ENCODE data around the gene SLC6A20.

The SLC6A20 gene

GRCh38 chr3:45746777-45747622, 49.3 kb downstream of the SLC6A20 start:
- Mint-ChIP-seq H3K27ac (no peak overlapping the region), H3K4me1 (ENCODE audit: low read depth) (peaks cover 2% of the 10 kb centered on the region), H3K27me3 (no peaks in the 10 kb centered on the region), H3K36me3 (peaks cover 8% of the 10 kb centered on the region), H3K4me3 (no peak overlapping the region), H3K9me3 (ENCODE audit: low read depth) (no peaks in the 10 kb centered on the region)

GRCh38 chr3:45746165-45746776, 50.1 kb downstream of the SLC6A20 start:
- Mint-ChIP-seq H3K27ac (no peak overlapping the region), H3K36me3 (peaks cover 11% of the 10 kb centered on the region), H3K27me3 (no peaks in the 10 kb centered on the region), H3K9me3 (ENCODE audit: low read depth) (no peaks in the 10 kb centered on the region), H3K4me1 (ENCODE audit: low read depth) (peaks cover 10% of the 10 kb centered on the region), H3K4me3 (no peak overlapping the region)

DNA sequence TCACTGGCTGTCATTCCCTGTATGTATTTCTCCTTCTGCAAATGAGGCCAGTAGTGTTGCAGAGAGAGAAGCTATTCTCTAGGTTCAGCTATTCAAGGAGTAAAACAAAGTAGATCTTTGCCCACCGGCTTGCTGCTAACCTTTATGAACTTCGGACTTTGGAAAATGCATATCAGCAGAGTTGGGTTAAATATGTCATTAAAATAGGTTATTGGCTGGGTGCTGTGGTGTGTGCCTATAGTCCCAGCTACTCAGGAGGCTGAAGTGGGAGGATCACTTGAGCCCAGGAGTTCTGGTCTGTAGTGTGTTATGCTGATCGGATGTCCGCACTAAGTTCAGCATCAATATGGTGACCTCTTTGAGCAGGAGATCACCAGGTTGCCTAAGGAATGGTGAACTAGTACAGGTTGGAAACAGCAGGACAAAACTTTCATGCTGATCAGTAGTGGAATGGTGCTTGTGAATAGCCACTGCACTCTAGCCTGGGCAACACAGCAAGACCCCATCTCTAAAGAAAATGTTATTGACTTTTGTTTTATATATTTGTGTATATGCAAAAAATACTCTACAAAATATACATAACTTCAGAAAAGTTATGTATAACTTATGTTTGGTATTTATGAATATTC, 53.8 kb downstream of the SLC6A20 start:
- no peaks in the 10 kb centered on the region for H3K27me3 Mint-ChIP-seq
- H3K36me3 Mint-ChIP-seq: peaks cover 26% of the 10 kb centered on the region
- peak overlapping the region; percentile 12 for H3K27ac Mint-ChIP-seq
- H3K9me3 Mint-ChIP-seq (ENCODE audit: low read depth): no peaks in the 10 kb centered on the region
- H3K4me3 Mint-ChIP-seq: no peak overlapping the region
- peaks cover 29% of the 10 kb centered on the region for H3K4me1 Mint-ChIP-seq (ENCODE audit: low read depth)

- peaks cover 26% of the 10 kb centered on the region for H3K36me3 Mint-ChIP-seq
- peaks cover 29% of the 10 kb centered on the region for H3K4me1 Mint-ChIP-seq (ENCODE audit: low read depth)
- no peak overlapping the region for H3K4me3 Mint-ChIP-seq
- H3K27me3 Mint-ChIP-seq: no peaks in the 10 kb centered on the region
- H3K27ac Mint-ChIP-seq: peak overlapping the region; percentile 79
- H3K9me3 Mint-ChIP-seq (ENCODE audit: low read depth): no peaks in the 10 kb centered on the region
Observed at GRCh38 chr3:45741742-45742460, 54.4 kb downstream of the SLC6A20 start.

DNA sequence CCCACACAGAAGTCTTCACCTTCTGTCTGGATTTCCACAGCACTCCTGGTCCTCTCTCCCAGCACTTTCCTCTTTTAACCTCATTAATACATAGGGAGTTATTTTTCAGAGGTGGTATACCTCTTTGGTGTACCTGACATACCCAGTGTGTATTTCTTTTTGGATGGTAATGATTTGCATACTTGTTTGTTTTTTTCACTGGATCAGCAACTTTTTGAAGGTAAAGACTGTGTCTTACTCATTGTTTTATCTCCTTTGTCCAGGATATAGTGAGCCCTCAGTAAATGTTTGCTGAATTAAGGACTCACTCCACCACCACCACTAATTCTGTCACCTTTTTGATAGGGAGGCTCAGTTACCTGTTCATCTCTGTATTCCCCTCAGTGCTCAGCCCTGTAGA, 55.1 kb downstream of the SLC6A20 start:
- Mint-ChIP-seq H3K27ac (peak overlapping the region; percentile 79), H3K36me3 (peaks cover 26% of the 10 kb centered on the region), H3K9me3 (ENCODE audit: low read depth) (no peaks in the 10 kb centered on the region), H3K4me3 (no peak overlapping the region), H3K4me1 (ENCODE audit: low read depth) (peaks cover 31% of the 10 kb centered on the region), H3K27me3 (no peaks in the 10 kb centered on the region)

GRCh38 chr3:45739991-45740390, 56.3 kb downstream of the SLC6A20 start:
- no peaks in the 10 kb centered on the region for H3K9me3 Mint-ChIP-seq (ENCODE audit: low read depth)
- no peak overlapping the region for H3K4me3 Mint-ChIP-seq
- H3K27ac Mint-ChIP-seq: peak overlapping the region; percentile 36
- peaks cover 27% of the 10 kb centered on the region for H3K36me3 Mint-ChIP-seq
- no peaks in the 10 kb centered on the region for H3K27me3 Mint-ChIP-seq
- peaks cover 31% of the 10 kb centered on the region for H3K4me1 Mint-ChIP-seq (ENCODE audit: low read depth)

DNA sequence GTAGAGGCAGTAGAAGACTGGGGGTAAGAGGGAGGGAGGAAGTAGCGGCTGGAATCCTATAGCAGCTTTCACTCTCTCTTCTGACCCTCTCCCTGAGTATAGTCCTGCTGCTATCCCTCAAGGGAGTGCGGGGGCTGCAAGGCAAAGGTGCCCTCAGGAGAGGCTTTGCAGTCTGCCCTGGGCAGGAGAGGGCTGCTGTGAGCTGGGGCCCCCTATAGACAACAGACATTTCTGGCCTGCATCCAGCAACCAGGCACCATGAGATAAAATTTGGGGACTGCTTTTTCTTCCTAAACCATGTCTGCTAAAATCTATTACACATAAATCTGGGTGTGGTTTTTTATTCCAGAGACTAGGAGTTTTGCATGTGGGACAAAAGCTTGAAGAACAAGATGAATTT, 59.1 kb downstream of the SLC6A20 start:
- H3K36me3 Mint-ChIP-seq: peaks cover 28% of the 10 kb centered on the region
- H3K9me3 Mint-ChIP-seq (ENCODE audit: low read depth): no peaks in the 10 kb centered on the region
- H3K4me3 Mint-ChIP-seq: no peak overlapping the region
- peak overlapping the region; percentile 7 for H3K27ac Mint-ChIP-seq
- peaks cover 30% of the 10 kb centered on the region for H3K4me1 Mint-ChIP-seq (ENCODE audit: low read depth)
- no peaks in the 10 kb centered on the region for H3K27me3 Mint-ChIP-seq

GRCh38 chr3:45736707-45737106, 59.6 kb downstream of the SLC6A20 start:
- H3K4me1 Mint-ChIP-seq (ENCODE audit: low read depth): peaks cover 25% of the 10 kb centered on the region
- peaks cover 25% of the 10 kb centered on the region for H3K36me3 Mint-ChIP-seq
- peak overlapping the region; percentile 7 for H3K27ac Mint-ChIP-seq
- H3K4me3 Mint-ChIP-seq: no peak overlapping the region
- no peaks in the 10 kb centered on the region for H3K9me3 Mint-ChIP-seq (ENCODE audit: low read depth)
- H3K27me3 Mint-ChIP-seq: no peaks in the 10 kb centered on the region

DNA sequence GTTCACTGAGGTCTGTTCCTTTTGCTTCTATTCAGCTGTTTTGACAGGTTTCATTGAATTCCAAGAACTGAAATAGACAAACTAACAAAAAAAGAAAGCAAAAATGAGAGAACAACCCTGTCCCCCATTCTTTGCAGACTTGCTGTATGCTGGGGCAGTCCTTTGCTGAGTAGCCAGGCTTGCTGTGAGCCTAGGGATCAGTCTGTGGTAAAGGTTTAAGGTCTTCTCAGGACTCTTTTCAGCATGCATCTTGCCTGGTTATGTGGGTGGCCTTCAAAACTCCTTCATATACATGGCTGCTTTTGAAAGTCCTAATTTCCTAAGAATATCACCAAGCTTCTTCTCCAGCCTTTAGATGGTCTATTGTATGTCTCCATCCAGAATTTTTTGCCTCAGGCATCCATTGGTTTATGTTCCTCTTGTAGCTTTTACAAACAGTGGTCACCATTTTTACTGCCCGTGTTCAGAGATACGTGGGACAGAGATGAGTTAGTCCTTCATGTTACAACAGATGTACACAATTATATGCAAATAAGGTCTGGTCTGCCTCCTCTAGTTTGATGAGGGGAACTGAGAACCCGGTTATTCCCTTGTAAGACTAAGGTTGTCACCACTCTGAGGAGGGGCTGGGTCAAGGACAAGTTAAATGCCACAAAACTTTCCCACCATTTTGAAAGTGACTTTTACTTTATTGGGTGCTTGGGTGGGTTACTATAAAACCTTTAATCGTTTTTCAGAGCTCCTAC, 65.8 kb downstream of the SLC6A20 start:
- Mint-ChIP-seq H3K27ac (no peak overlapping the region), H3K9me3 (ENCODE audit: low read depth) (no peaks in the 10 kb centered on the region), H3K4me3 (no peak overlapping the region), H3K4me1 (ENCODE audit: low read depth) (peaks cover 9% of the 10 kb centered on the region), H3K27me3 (no peaks in the 10 kb centered on the region), H3K36me3 (peaks cover 12% of the 10 kb centered on the region)

DNA sequence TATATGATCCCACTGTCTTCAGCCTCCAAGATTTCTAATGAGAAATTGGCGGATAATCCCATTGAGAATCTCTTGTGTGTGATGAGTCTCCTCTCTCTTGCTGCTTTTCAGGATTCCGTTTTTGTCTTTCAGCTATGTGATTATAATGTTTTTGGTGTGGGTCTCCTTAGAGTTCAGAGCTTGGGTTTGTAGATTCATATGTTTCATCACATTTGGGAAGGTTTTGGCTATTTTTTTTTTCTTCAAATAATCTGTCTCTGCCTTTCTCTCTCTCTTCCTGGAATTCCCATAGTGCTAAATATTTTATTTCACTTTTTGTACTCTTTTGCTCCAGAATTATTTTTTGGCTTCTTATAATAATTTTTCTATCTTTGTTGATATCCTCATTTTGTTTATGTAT, 66.7 kb downstream of the SLC6A20 start:
- Mint-ChIP-seq H3K9me3 (ENCODE audit: low read depth) (no peaks in the 10 kb centered on the region), H3K36me3 (peaks cover 9% of the 10 kb centered on the region), H3K4me3 (no peak overlapping the region), H3K27me3 (no peaks in the 10 kb centered on the region), H3K27ac (no peak overlapping the region), H3K4me1 (ENCODE audit: low read depth) (peaks cover 18% of the 10 kb centered on the region)

GRCh38 chr3:45724911-45725310, 71.4 kb downstream of the SLC6A20 start:
- H3K9me3 Mint-ChIP-seq (ENCODE audit: low read depth): no peaks in the 10 kb centered on the region

GRCh38 chr3:45719655-45720487, 76.5 kb downstream of the SLC6A20 start:
- Mint-ChIP-seq H3K4me1 (ENCODE audit: low read depth) (peaks cover 31% of the 10 kb centered on the region), H3K27me3 (no peaks in the 10 kb centered on the region), H3K27ac (peak overlapping the region; percentile 84), H3K36me3 (peaks cover 33% of the 10 kb centered on the region), H3K4me3 (no peak overlapping the region), H3K9me3 (ENCODE audit: low read depth) (no peaks in the 10 kb centered on the region)

More at GRCh38 chr3:45724911-45725310, 71.4 kb downstream of the SLC6A20 start:
- Mint-ChIP-seq H3K4me1 (ENCODE audit: low read depth) (peaks cover 23% of the 10 kb centered on the region), H3K36me3 (peaks cover 22% of the 10 kb centered on the region), H3K4me3 (no peak overlapping the region), H3K27ac (no peak overlapping the region), H3K27me3 (no peaks in the 10 kb centered on the region)

DNA sequence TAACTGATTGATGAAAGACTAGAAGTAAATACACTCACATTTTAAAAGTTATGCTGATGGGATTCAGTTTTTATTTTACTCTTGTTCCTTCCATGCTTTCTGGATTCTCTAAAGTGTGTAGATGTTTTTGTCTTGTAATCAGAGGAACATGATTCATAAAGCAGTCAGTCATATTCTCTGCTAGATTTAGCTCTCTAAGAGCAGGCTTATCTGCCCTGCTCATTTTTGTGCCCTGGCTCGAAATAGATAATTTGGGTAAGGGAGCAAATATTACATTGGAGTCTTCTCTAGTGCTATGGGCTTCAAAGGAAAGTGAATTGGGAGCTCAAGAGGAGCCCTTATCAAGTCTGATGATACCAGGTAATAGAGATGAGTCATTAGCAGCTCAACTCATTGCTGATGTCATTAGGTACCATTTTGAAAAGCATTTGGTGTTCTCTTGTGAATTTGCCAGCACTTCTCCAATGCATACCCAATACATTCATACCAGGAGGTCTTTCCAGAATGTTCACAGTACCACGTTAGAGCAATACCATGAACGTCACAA, 79.5 kb downstream of the SLC6A20 start:
- H3K4me1 Mint-ChIP-seq (ENCODE audit: low read depth): peaks cover 29% of the 10 kb centered on the region
- no peaks in the 10 kb centered on the region for H3K27me3 Mint-ChIP-seq
- H3K4me3 Mint-ChIP-seq: no peak overlapping the region
- peaks cover 22% of the 10 kb centered on the region for H3K36me3 Mint-ChIP-seq
- no peaks in the 10 kb centered on the region for H3K9me3 Mint-ChIP-seq (ENCODE audit: low read depth)
- H3K27ac Mint-ChIP-seq: peak overlapping the region; percentile 69

Measured in activated naive CD8-positive, alpha-beta T cell (primary cell).